Measurements from ENCODE around the gene ARSB. TPM values are rescaled to one million over a fixed set of nuclear protein-coding genes. Genes with fewer than 3 reads are reported as not detected.

ARSB gene
- total RNA-seq, 1 donor: 38.4 TPM

DNA sequence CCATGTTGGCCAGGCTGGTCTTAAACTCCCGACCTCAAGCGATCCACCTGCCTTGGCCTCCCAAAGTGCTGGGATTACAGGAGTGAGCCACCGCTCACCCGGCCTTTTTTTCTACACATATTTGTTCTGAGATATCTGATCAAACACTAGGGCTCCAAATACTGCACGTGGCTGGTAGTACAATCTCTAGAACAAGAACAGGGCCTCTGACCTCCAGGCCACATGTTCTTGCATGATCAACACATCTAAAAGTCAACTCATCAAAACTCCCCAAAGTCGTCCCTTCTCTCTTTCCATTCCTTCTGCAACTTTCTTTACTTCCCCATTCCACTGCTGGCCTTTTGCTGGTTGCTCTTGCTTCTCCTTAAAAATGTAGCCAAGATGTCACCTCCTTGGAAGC, 223.3 kb downstream of the ARSB start:
- no peak overlapping the region for H3K27ac ChIP-seq (ENCODE audit: low read depth, low read length)
- H3K4me3 ChIP-seq (ENCODE audit: insufficient read depth, low read length): no peak overlapping the region
- H2AFZ ChIP-seq (ENCODE audit: low read length): no peak overlapping the region
- no peaks in the 10 kb centered on the region for H4K20me1 ChIP-seq (ENCODE audit: insufficient read depth, low read length)
- H3K79me2 ChIP-seq (ENCODE audit: insufficient read depth, low read length): no peaks in the 10 kb centered on the region
- no peaks in the 10 kb centered on the region for H3K9me3 ChIP-seq (ENCODE audit: low read depth, low read length)
- no peaks in the 10 kb centered on the region for H3K36me3 ChIP-seq (ENCODE audit: insufficient read depth, low read length)
- no peak for DNase-seq (ENCODE audit: insufficient read length, low spot score, missing footprints)
- peaks cover 17% of the 10 kb centered on the region for H3K27me3 ChIP-seq (ENCODE audit: insufficient read depth, low read length)
- peaks cover 13% of the 10 kb centered on the region for H3K4me1 ChIP-seq (ENCODE audit: insufficient read depth, low read length)
- H3K4me2 ChIP-seq (ENCODE audit: insufficient read depth, low read length): no peak overlapping the region
- TF ChIP-seq, protein P1, sequence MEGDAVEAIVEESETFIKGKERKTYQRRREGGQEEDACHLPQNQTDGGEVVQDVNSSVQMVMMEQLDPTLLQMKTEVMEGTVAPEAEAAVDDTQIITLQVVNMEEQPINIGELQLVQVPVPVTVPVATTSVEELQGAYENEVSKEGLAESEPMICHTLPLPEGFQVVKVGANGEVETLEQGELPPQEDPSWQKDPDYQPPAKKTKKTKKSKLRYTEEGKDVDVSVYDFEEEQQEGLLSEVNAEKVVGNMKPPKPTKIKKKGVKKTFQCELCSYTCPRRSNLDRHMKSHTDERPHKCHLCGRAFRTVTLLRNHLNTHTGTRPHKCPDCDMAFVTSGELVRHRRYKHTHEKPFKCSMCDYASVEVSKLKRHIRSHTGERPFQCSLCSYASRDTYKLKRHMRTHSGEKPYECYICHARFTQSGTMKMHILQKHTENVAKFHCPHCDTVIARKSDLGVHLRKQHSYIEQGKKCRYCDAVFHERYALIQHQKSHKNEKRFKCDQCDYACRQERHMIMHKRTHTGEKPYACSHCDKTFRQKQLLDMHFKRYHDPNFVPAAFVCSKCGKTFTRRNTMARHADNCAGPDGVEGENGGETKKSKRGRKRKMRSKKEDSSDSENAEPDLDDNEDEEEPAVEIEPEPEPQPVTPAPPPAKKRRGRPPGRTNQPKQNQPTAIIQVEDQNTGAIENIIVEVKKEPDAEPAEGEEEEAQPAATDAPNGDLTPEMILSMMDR (IDR thresholded peaks at IDR 0.05; ENCODE audit: extremely low read depth, low read depth, low read length): no peak

DNA sequence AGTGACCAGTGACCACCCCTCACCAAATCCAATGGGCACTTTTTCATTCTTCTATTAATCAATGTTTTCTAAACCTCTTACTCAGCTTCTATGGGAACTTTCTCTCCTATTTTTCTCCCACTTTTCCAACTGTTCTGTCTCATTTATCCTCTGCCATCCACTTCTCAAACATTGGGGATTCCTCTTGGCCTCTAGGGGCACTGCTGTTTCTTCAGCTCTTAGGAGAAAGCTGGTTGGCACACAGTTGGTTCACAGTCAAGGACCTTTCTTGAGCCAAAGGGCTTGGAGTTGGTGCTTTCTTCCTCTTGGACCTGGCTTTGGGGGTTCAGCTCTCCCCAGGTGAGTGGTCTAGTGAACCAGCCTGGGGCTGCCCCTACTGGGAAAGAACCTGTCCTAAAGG, 224.3 kb downstream of the ARSB start:
- Histone ChIP-seq H3K36me3 (ENCODE audit: insufficient read depth, low read length) (no peaks in the 10 kb centered on the region), H3K27me3 (ENCODE audit: insufficient read depth, low read length) (peaks cover 13% of the 10 kb centered on the region), H3K4me2 (ENCODE audit: insufficient read depth, low read length) (no peak overlapping the region), H3K4me3 (ENCODE audit: insufficient read depth, low read length) (no peak overlapping the region), H3K9me3 (ENCODE audit: low read depth, low read length) (no peaks in the 10 kb centered on the region), H3K27ac (ENCODE audit: low read depth, low read length) (no peak overlapping the region), H4K20me1 (ENCODE audit: insufficient read depth, low read length) (no peaks in the 10 kb centered on the region), H3K79me2 (ENCODE audit: insufficient read depth, low read length) (no peaks in the 10 kb centered on the region), H2AFZ (ENCODE audit: low read length) (no peak overlapping the region), H3K4me1 (ENCODE audit: insufficient read depth, low read length) (peaks cover 24% of the 10 kb centered on the region)
- no peak for DNase-seq (ENCODE audit: insufficient read length, low spot score, missing footprints)
- TF ChIP-seq, protein P1 (IDR thresholded peaks at IDR 0.05; ENCODE audit: extremely low read depth, low read depth, low read length): peak; percentile 39

DNA sequence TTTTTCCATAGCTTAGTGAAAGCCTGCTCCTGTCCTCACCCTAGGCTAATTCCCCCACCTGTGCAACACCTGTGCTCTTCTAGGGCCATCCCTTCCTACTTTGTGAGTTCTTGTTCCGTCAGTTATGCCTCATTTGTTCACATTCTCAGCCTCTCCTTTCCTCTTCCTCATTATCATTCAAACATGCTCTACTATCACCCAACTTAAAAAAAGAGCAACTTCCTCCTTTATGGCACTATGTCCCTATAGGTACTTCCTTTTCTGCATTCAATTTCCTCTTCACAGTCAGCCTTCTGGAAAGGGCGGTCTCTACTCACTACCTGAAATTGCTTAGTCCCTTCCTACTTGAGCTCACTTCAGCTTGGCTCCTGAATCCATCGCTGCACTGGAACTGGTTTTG, 224.7 kb downstream of the ARSB start:
- H3K36me3 ChIP-seq (ENCODE audit: insufficient read depth, low read length): no peaks in the 10 kb centered on the region
- no peaks in the 10 kb centered on the region for H3K9me3 ChIP-seq (ENCODE audit: low read depth, low read length)
- no peak for DNase-seq (ENCODE audit: insufficient read length, low spot score, missing footprints)
- H3K4me2 ChIP-seq (ENCODE audit: insufficient read depth, low read length): no peak overlapping the region
- H3K27ac ChIP-seq (ENCODE audit: low read depth, low read length): no peak overlapping the region
- H2AFZ ChIP-seq (ENCODE audit: low read length): no peak overlapping the region
- no peaks in the 10 kb centered on the region for H4K20me1 ChIP-seq (ENCODE audit: insufficient read depth, low read length)
- H3K27me3 ChIP-seq (ENCODE audit: insufficient read depth, low read length): peaks cover 12% of the 10 kb centered on the region
- H3K4me1 ChIP-seq (ENCODE audit: insufficient read depth, low read length): peaks cover 26% of the 10 kb centered on the region
- TF ChIP-seq, protein P1 (IDR thresholded peaks at IDR 0.05; ENCODE audit: extremely low read depth, low read depth, low read length): no peak
- H3K79me2 ChIP-seq (ENCODE audit: insufficient read depth, low read length): no peaks in the 10 kb centered on the region
- no peak overlapping the region for H3K4me3 ChIP-seq (ENCODE audit: insufficient read depth, low read length)

DNA sequence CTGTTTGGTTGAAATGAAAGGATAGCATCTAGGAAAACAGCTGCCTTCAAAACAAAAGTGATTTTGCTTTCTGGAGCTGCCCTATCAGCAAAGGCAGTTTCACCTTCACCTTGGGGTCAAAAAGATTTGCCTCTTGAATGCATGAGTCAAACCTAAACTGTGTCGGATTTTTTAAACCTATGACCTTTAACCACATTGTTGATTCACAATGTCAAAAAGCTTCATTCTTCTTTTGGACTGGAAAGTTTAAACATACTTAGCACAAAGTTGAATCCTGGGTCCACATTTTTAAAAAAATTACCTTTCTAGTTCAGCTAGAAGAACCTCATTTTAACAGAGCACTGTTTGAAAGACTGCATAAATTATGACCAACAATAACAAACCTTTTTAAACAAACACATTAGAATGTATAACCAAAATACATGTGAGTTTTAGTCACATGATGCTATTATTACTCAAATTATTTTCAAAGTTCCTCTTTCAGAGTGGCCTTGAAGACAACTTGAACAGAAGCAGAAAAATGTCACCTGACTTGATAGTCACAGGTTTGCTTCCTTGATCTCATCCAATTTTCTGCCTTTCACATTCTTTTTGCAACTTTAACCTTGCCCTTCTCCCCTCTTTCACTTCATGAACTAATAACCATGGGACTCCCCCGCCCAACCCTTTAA, 226.8 kb downstream of the ARSB start:
- peak overlapping the region; percentile 52 for H3K4me2 ChIP-seq (ENCODE audit: insufficient read depth, low read length)
- TF ChIP-seq, protein P1 (IDR thresholded peaks at IDR 0.05; ENCODE audit: extremely low read depth, low read depth, low read length): no peak
- H3K79me2 ChIP-seq (ENCODE audit: insufficient read depth, low read length): no peaks in the 10 kb centered on the region
- H3K4me1 ChIP-seq (ENCODE audit: insufficient read depth, low read length): peaks cover 33% of the 10 kb centered on the region
- H4K20me1 ChIP-seq (ENCODE audit: insufficient read depth, low read length): no peaks in the 10 kb centered on the region
- H2AFZ ChIP-seq (ENCODE audit: low read length): no peak overlapping the region
- H3K27me3 ChIP-seq (ENCODE audit: insufficient read depth, low read length): peaks cover 1% of the 10 kb centered on the region
- no peaks in the 10 kb centered on the region for H3K9me3 ChIP-seq (ENCODE audit: low read depth, low read length)
- DNase-seq (ENCODE audit: insufficient read length, low spot score, missing footprints): peak; percentile 35
- H3K4me3 ChIP-seq (ENCODE audit: insufficient read depth, low read length): no peak overlapping the region
- H3K36me3 ChIP-seq (ENCODE audit: insufficient read depth, low read length): no peaks in the 10 kb centered on the region
- no peak overlapping the region for H3K27ac ChIP-seq (ENCODE audit: low read depth, low read length)
